ENCODE data around the gene CKAP2L. TPM values are rescaled to one million over a fixed set of nuclear protein-coding genes. Genes with fewer than 3 reads are reported as not detected.

Gene CKAP2L
- total and polyA plus RNA-seq, 9 of the 15 experiments (the other 6 are each of a cell fraction or from before 2014, with no cell fraction given) = 10.4 to 21.9 (median 14.2) TPM

GRCh38 chr2:112712903-112713584 is 51.4 kb downstream of the CKAP2L start (continued):
- TF ChIP-seq MAFG (tag; conservative IDR thresholded peaks at IDR 0.05) (no peak), CBFA2T2 (conservative IDR thresholded peaks at IDR 0.05) (peak; percentile 41), BCOR (IDR thresholded peaks at IDR 0.05) (no peak), NFE2L1 (tag; IDR thresholded peaks at IDR 0.05; ENCODE audit: borderline replicate concordance, low read depth) (no peak), MYNN (IDR thresholded peaks at IDR 0.05) (0 out of 2 replicates have a peak, but pooled peaks have one; percentile 57), MYNN (CRISPR knock-in tag; IDR thresholded peaks at IDR 0.05) (no peak), ZNF318 (IDR thresholded peaks at IDR 0.05; ENCODE audit: borderline replicate concordance in 1 of 2, low read depth in 1 of 2) (no peak), BHLHE40 (IDR thresholded peaks at IDR 0.05; ENCODE audit: low read length) (peak; percentile 72), ZNF197 (CRISPR knock-in tag; IDR thresholded peaks at IDR 0.05; ENCODE audit: low read depth) (no peak), MEF2D (tag; conservative IDR thresholded peaks at IDR 0.05; ENCODE audit: low read depth) (no peak), HDAC2 (IDR thresholded peaks at IDR 0.05) (0 out of 2 replicates have a peak, but pooled peaks have one; percentile 36), ZNF274 (IDR thresholded peaks at IDR 0.05; ENCODE audit: borderline replicate concordance, low read depth, low read length) (no peak), ZFP36 (IDR thresholded peaks at IDR 0.05; ENCODE audit: low read depth, low read length, partially characterized antibody) (no peak), ZNF57 (CRISPR knock-in tag; IDR thresholded peaks at IDR 0.05) (no peak), ZNF699 (CRISPR knock-in tag; IDR thresholded peaks at IDR 0.05; ENCODE audit: insufficient replicate concordance) (no peak), ILK (tag; IDR thresholded peaks at IDR 0.05; ENCODE audit: borderline replicate concordance, low read depth) (no peak), ARID2 (IDR thresholded peaks at IDR 0.05) (peak; percentile 36; the same call in 1 of the 2 replicates), NR1H2 (CRISPR knock-in tag; IDR thresholded peaks at IDR 0.05) (no peak), ZNF668 (CRISPR knock-in tag; IDR thresholded peaks at IDR 0.05) (no peak)
- TF ChIP-seq, protein P1, sequence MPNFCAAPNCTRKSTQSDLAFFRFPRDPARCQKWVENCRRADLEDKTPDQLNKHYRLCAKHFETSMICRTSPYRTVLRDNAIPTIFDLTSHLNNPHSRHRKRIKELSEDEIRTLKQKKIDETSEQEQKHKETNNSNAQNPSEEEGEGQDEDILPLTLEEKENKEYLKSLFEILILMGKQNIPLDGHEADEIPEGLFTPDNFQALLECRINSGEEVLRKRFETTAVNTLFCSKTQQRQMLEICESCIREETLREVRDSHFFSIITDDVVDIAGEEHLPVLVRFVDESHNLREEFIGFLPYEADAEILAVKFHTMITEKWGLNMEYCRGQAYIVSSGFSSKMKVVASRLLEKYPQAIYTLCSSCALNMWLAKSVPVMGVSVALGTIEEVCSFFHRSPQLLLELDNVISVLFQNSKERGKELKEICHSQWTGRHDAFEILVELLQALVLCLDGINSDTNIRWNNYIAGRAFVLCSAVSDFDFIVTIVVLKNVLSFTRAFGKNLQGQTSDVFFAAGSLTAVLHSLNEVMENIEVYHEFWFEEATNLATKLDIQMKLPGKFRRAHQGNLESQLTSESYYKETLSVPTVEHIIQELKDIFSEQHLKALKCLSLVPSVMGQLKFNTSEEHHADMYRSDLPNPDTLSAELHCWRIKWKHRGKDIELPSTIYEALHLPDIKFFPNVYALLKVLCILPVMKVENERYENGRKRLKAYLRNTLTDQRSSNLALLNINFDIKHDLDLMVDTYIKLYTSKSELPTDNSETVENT (CRISPR knock-in tag; IDR thresholded peaks at IDR 0.05) = no peak
